ENCODE results near the gene USP33.

DNA sequence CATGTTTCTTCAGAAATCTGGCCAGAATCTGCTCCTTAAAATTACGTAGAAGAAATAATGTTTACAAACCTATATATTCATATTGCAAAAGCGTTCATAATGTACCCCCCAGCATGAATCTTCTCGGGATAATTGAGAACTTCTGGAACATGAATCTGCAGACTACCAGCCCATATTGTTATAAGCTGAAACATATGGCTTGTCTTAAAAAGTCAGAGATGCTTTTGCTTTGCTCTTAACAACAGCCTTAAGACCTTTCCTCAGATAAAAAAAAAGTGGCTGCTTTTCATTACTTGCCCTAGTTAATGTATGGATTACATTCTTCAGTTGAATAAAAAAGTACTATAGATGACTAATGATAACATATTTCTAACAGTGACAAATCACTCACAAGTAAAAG, 62.2 kb downstream of the USP33 start:
- TF ChIP-seq, protein P1, sequence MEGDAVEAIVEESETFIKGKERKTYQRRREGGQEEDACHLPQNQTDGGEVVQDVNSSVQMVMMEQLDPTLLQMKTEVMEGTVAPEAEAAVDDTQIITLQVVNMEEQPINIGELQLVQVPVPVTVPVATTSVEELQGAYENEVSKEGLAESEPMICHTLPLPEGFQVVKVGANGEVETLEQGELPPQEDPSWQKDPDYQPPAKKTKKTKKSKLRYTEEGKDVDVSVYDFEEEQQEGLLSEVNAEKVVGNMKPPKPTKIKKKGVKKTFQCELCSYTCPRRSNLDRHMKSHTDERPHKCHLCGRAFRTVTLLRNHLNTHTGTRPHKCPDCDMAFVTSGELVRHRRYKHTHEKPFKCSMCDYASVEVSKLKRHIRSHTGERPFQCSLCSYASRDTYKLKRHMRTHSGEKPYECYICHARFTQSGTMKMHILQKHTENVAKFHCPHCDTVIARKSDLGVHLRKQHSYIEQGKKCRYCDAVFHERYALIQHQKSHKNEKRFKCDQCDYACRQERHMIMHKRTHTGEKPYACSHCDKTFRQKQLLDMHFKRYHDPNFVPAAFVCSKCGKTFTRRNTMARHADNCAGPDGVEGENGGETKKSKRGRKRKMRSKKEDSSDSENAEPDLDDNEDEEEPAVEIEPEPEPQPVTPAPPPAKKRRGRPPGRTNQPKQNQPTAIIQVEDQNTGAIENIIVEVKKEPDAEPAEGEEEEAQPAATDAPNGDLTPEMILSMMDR (IDR thresholded peaks at IDR 0.05; ENCODE audit: low read length) = no peak
- TF ChIP-seq EZH2 (IDR thresholded peaks at IDR 0.05; ENCODE audit: borderline replicate concordance, low read length) = no peak

All from OCI-LY1 (cell line).